Measurements from ENCODE around the gene CD84.
A peak's percentile ranks its signal among the peaks of the same experiment; 100 is the strongest.

Gene CD84

DNA sequence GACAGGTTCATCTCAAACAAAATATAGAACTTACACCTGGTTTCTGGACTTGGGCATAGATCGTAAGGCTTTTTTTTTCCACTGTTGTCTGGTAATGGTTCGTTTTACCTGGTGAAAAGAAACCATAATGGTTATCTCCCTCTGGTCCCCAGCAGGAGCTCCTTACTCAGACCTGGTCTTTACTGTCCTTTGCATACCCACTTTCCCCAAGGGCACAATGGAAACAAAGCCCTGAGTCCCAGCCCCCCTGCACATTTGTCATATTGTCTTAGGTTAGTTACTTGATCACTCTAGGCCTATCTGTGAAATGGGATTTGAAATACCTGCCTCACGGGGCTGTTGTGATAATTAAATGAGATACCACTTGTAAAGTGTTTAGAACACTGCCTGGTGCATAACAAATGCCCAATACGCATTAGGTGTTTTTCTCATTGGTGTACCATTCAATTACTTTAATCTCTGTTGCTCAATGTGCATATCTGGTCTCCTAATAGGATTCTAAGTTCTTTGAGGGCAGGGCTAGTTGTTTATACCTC is 40.5 kb upstream of the CD84 start:
- H3K9me3 ChIP-seq (ENCODE audit: control insufficient read depth, insufficient read depth, low read length) = no peaks in the 10 kb centered on the region
- H3K9me2 ChIP-seq (replicated peaks; ENCODE audit: control insufficient read depth, low read length) = no peaks in the 10 kb centered on the region
- TF ChIP-seq, protein P1, sequence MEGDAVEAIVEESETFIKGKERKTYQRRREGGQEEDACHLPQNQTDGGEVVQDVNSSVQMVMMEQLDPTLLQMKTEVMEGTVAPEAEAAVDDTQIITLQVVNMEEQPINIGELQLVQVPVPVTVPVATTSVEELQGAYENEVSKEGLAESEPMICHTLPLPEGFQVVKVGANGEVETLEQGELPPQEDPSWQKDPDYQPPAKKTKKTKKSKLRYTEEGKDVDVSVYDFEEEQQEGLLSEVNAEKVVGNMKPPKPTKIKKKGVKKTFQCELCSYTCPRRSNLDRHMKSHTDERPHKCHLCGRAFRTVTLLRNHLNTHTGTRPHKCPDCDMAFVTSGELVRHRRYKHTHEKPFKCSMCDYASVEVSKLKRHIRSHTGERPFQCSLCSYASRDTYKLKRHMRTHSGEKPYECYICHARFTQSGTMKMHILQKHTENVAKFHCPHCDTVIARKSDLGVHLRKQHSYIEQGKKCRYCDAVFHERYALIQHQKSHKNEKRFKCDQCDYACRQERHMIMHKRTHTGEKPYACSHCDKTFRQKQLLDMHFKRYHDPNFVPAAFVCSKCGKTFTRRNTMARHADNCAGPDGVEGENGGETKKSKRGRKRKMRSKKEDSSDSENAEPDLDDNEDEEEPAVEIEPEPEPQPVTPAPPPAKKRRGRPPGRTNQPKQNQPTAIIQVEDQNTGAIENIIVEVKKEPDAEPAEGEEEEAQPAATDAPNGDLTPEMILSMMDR (IDR thresholded peaks at IDR 0.05; ENCODE audit: low read depth, low read length, poor library complexity, severe bottlenecking) = no peak
- no peak for TF ChIP-seq EZH2phosphoT487 (IDR thresholded peaks at IDR 0.05; ENCODE audit: borderline replicate concordance, low read length)
- H3K79me2 ChIP-seq (ENCODE audit: control insufficient read depth, low read length) = no peaks in the 10 kb centered on the region
- H3K27me3 ChIP-seq (ENCODE audit: control insufficient read depth, low read length) = peaks cover 10% of the 10 kb centered on the region
- H3F3A ChIP-seq (ENCODE audit: control insufficient read depth, insufficient read depth) = peaks cover 6% of the 10 kb centered on the region
- no peak overlapping the region for H3K27ac ChIP-seq (ENCODE audit: low read depth, low read length)
- H3K4me2 ChIP-seq (ENCODE audit: low read length) = no peak overlapping the region
- peaks cover 40% of the 10 kb centered on the region for H3K4me1 ChIP-seq (ENCODE audit: control insufficient read depth, low read length)
- no peaks in the 10 kb centered on the region for H4K20me1 ChIP-seq (ENCODE audit: control insufficient read depth, insufficient read depth, low read depth, low read length)
- no peak overlapping the region for H3K4me3 ChIP-seq (ENCODE audit: low read length)
- H3K36me3 ChIP-seq (ENCODE audit: control insufficient read depth, low read length) = no peaks in the 10 kb centered on the region

DNA sequence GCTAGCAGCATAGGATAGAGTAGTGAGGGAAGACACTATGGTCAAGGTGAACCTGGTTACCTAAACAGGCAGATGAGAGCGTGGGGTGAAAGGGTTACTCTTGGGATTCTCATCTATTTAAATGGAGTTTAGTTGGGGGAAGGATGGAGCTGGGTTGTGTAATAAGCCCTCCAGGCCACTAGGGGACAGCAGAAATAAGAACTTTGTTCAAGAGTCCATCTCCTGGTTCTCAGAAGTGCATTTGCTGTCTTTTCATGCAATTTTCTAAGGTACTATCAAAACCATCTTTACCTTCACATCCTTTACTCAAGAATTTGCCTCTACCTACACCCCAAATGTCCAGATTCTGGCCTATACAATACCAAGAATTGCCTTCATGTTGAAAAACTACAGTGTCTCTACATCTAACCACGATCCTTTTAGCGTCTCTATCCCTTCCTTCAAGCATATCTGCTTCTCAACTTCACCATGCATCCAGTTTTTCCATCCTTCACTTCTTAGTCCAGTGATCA is 39.5 kb upstream of the CD84 start:
- Histone ChIP-seq H3K9me2 (replicated peaks; ENCODE audit: control insufficient read depth, low read length) (no peaks in the 10 kb centered on the region), H3K4me2 (ENCODE audit: low read length) (no peak overlapping the region), H3K4me3 (ENCODE audit: low read length) (no peak overlapping the region), H3K4me1 (ENCODE audit: control insufficient read depth, low read length) (peaks cover 31% of the 10 kb centered on the region), H3F3A (ENCODE audit: control insufficient read depth, insufficient read depth) (peaks cover 4% of the 10 kb centered on the region; the same call in 1 of the 2 replicates), H3K27me3 (ENCODE audit: control insufficient read depth, low read length) (peaks cover 10% of the 10 kb centered on the region), H3K36me3 (ENCODE audit: control insufficient read depth, low read length) (no peaks in the 10 kb centered on the region), H3K79me2 (ENCODE audit: control insufficient read depth, low read length) (no peaks in the 10 kb centered on the region), H4K20me1 (ENCODE audit: control insufficient read depth, insufficient read depth, low read depth, low read length) (no peaks in the 10 kb centered on the region), H3K9me3 (ENCODE audit: control insufficient read depth, insufficient read depth, low read length) (no peaks in the 10 kb centered on the region), H3K27ac (ENCODE audit: low read depth, low read length) (no peak overlapping the region)
- no peak for TF ChIP-seq EZH2phosphoT487 (IDR thresholded peaks at IDR 0.05; ENCODE audit: borderline replicate concordance, low read length)
- TF ChIP-seq, protein P1 (IDR thresholded peaks at IDR 0.05; ENCODE audit: low read depth, low read length, poor library complexity, severe bottlenecking) = peak; percentile 83

DNA sequence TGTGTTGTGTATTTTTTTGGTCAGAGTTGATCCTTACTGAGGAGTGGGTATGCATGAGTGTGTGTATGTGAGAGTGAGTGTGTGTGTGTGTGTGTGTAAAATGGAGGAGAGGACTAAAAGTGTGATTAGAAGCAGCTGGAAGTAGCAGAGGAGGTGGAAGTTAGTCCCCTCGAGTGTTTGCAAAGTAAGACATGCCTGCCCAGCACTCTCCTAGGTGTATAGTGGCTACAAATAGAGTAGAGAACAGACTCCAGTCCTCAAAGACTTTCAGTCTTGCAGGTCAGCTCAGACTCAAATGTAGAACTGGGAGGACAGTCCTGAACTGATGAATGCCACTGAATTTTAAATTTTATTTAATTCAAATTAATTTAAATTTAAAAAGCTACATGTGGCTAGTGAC is 39.0 kb upstream of the CD84 start:
- H4K20me1 ChIP-seq (ENCODE audit: control insufficient read depth, insufficient read depth, low read depth, low read length) = no peaks in the 10 kb centered on the region
- no peaks in the 10 kb centered on the region for H3K79me2 ChIP-seq (ENCODE audit: control insufficient read depth, low read length)
- no peaks in the 10 kb centered on the region for H3K36me3 ChIP-seq (ENCODE audit: control insufficient read depth, low read length)
- H3K9me3 ChIP-seq (ENCODE audit: control insufficient read depth, insufficient read depth, low read length) = no peaks in the 10 kb centered on the region
- peaks cover 10% of the 10 kb centered on the region for H3K27me3 ChIP-seq (ENCODE audit: control insufficient read depth, low read length)
- H3K27ac ChIP-seq (ENCODE audit: low read depth, low read length) = no peak overlapping the region
- H3K4me3 ChIP-seq (ENCODE audit: low read length) = no peak overlapping the region
- H3K9me2 ChIP-seq (replicated peaks; ENCODE audit: control insufficient read depth, low read length) = no peaks in the 10 kb centered on the region
- H3K4me2 ChIP-seq (ENCODE audit: low read length) = no peak overlapping the region
- H3F3A ChIP-seq (ENCODE audit: control insufficient read depth, insufficient read depth) = no peaks in the 10 kb centered on the region
- TF ChIP-seq EZH2phosphoT487 (IDR thresholded peaks at IDR 0.05; ENCODE audit: borderline replicate concordance, low read length) = no peak
- TF ChIP-seq, protein P1 (IDR thresholded peaks at IDR 0.05; ENCODE audit: low read depth, low read length, poor library complexity, severe bottlenecking) = no peak
- H3K4me1 ChIP-seq (ENCODE audit: control insufficient read depth, low read length) = peaks cover 26% of the 10 kb centered on the region

Data from DOHH2 (cell line).